Cardiac septum (tissue), 1 donor: ENCODE measurements around the gene FAM162A. TPM values are rescaled to one million over a fixed set of nuclear protein-coding genes. Genes with fewer than 3 reads are reported as not detected.

Source experiments
- total RNA-seq: library from RNA; stranded (reverse); fragmentation: NEBNext Ultra II Directional; extraction: Animal tissue kit (Norgen Biotek cat#: 25700); gene quantifications from one replicate; pipeline ENCODE4 v1.2.1, GENCODE V29; 2021
- donor health status: DM: no; HTN: no; CAD: no.

Gene FAM162A
- total RNA-seq, 1 donor from 2014 or later = 109 TPM

Other genes with a start within 250 kb of the FAM162A start
- gene CASR, start 200.5 kb upstream of the FAM162A start, total RNA-seq = not detected
- 2.0 TPM for gene CSTA, start 58.9 kb upstream of the FAM162A start, total RNA-seq
- gene MIX23, start 951 bp upstream of the FAM162A start, total RNA-seq = 24.8 TPM
- gene WDR5B, start 31.9 kb downstream of the FAM162A start, total RNA-seq = 2.7 TPM
- 94.7 TPM for gene KPNA1, start 130.8 kb downstream of the FAM162A start, total RNA-seq
- 15.0 TPM for gene PARP9, start 180.1 kb downstream of the FAM162A start, total RNA-seq
- gene DTX3L, start 180.2 kb downstream of the FAM162A start, total RNA-seq = 14.3 TPM
- gene PARP15, start 193.5 kb downstream of the FAM162A start, total RNA-seq = 0.67 TPM